Epidermal melanocyte (primary cell): ENCODE results near the gene LRRC59.
A peak's percentile ranks its signal among the peaks of the same experiment; 100 is the strongest.
"Not testable (repeated sequence)": the region's sequence is repeated elsewhere in the genome, so short reads cannot be mapped to it uniquely, and the experiment has no call there.

Source experiments
- DNase-seq: peaks from one replicate; pipeline ENCODE4 v3.0.0; 2011; ENCODE audit warnings: low spot score; ENCODE audit not compliant: insufficient read length

LRRC59 gene

DNA sequence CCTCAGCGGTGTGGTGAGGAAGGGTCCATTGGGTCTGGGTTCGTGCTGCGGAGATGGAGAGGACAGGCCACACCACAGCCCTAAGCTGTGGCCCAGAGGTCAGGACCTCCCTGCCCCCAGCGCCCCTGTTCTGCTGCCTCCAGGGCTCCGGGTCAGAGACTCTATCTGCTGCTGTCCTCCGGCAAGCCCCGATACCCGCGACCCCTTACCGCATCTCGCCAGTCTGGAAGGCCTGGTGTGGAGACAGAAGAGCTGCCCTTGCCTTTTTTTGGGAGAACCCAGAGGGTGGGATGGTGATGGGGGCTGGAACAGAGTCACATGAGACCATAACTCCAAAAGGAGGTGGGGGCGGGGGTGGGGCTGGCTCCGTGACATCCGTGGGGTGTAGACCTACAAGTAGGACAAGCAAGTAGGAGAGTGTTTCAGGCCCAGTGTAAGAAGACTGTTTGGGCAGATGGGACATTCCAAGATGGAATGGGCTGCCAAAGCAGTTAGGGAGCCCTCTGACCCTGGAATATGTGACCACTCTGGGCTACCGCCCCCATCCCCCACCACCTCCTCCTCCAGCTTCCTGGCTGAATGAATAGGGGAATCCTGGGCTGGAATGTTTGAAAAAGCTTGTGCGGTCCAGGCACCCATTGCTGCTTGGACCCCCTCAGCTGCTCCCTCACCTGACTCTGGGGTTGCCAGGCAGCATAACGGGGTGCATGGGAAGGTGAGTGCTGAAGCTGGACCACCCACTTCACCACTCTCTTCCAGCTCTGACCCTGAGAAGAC is 50.0 kb downstream of the LRRC59 start:
- no peak for DNase-seq

DNA sequence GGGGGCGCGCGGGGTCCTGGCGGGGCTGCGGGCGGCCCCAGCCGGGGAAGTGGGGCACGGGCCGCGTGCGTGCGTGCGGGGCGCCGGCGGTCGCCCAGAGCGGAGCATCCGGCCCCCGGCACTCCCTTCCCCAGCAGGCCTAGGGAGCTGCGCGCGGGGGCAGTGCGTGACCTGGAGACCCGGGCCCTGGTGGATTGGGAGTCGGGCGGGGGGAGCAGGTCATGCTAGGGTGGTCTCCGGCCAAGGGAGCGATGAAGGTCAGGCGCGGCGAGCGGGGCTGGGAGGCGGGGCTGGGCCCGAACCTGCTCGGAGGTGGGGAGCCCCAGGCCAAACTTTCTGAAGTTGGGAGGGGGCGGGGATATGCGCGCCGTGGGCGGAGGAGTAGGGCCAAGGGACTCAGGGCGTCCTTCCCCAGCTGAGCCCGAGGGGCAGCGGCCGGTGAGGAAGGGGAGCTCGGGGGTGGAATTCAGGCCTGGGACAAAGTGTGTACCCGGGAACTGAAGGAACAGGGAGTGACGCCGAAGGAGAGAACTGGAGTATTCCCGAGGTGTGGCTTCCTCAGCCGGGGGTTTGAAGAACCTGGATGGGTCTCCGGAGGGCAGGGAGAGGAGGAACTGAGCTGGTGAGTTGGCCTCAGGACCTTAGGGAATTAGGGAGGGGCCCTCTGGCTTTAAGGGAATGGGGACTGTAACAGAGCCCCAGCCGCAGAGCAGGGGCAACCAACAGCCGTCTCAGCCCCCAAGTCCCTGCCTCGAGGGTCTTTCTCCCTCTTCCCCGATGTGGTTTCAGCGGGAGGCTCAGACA is 50.8 kb downstream of the LRRC59 start:
- no peak for DNase-seq

DNA sequence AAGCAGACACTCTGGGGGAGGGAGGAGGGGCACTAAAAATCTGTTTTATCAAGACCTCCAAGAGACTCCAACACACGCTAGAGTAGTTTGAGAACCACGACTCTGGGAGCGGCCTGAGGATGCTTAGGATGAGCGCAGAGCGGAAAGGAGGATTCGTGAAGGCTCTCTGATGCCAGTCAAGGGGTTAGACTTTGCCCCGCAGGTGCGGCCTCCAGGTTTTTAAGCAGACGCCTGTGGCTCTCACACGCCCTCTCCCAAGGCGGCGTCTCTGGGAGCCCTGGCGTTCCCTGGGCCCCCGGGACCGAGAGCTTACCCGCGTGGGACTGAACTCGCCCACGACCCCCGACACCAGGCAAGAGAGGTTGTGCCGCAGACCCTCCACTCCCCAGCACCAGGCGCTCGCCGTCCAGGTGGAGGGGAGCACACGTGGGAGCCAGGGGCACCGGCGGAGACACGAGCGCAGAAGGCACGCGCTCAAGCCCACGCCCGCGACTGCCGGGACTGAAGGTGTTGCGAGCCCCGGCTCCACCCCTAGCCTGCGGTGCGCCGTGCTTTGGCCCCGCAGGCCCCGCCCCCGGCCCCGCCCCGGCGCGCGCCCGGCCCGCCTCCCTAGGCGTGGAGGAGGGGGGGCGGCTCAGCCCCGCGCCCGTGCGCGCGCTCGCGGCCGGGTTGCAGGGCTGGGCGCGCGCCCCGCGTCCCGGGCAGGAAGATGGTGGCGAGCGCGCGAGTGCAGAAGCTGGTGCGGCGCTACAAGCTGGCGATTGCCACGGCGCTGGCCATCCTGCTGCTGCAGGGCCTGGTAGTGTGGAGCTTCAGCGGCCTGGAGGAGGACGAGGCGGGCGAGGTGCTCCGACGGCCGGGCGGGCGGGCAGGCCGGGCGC is 51.7 kb downstream of the LRRC59 start, which contains the start of gene XYLT2:
Gene XYLT2 (plus strand): TSS at position 695 of the 881 bp plus-strand sequence. CDS start 15 bp downstream, at position 710.
- peak; percentile 94 for DNase-seq

DNA sequence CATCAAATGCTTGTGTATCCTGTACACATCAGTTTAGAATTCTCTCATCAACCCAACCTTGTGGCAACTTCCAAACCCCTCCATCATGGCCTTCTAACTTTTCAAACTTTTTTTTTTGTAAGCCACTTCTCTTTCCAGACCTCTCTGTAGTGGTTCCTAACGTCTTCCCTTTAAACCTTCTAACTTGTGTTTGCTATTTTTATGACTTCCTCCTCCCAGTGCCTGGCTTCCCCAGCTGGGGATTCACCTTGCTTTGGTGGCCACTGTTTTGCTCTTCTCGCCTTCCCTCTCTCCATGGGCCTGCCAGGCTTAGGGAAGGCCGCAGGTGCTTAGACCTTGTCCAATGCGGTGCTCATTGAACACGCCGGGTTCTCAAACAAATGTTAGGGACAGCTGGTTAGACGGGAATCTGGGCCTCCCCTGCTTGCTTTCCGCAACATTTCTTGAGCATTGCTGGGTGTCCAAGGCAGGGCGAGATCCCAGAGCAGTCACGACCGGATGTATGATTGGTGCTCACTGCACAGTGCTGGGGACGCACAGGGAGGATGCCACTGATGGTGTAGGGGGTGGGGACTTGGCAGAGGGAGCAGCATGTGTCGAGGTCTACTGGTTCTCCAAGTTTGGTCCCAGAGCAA is 52.5 kb downstream of the LRRC59 start:
- no peak for DNase-seq

DNA sequence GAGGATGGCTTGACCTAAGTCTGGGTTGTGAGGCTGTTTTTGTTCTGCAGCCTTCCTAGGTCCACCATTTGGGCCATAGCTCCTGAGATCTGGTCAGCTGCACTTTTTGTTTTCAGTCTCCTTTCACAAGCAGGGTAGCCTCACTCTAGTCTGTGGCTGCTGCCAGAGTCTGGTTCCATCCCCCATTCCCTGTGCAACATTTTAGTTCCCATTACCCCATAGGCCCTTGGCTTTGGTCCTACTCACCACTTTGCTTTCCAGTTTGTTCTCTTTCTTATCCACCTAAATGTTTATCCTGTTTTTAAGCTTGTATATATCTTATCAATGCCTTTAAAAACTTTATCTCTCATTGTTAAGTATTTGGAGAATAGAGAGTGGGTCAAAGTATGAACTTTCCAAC is 57.9 kb downstream of the LRRC59 start:
- no peak for DNase-seq

DNA sequence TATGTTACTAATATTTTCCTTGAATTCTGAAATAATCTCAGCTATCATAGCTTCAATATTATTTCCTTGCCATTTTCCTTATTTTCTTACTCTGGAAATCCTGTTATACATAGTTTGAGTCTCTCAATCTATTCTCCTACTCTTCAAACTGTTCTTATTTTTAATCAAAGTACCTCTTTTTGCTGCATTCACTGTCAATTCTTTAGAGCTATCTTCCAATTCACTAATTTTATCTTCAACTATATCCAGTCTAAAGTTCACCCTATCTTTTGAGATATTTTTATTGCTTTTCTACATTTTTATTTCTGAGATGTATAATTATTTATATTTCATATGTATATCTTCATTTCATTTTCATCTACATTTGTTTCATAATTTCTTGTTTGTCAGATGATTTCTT is 58.7 kb downstream of the LRRC59 start:
- no peak for DNase-seq

DNA sequence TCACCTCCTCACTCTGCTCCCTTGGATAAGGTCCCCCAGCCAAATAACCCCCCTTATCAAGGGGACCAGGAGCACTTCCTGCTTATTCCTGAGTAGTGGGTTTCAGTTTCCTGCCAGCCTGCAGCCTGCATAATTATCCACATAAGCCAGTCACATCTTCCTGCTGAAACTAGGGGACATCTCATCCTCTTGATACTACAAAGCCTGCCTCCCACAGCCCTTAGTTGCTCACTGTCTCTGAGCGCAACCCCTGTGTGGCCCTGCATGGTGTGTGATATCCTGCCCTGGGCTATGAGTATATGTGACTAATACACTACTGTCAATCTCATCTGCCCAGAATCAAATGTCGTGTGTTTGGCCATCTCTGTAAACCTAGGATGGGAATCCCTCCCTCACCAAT is 59.4 kb downstream of the LRRC59 start:
- DNase-seq, result no peak

DNA sequence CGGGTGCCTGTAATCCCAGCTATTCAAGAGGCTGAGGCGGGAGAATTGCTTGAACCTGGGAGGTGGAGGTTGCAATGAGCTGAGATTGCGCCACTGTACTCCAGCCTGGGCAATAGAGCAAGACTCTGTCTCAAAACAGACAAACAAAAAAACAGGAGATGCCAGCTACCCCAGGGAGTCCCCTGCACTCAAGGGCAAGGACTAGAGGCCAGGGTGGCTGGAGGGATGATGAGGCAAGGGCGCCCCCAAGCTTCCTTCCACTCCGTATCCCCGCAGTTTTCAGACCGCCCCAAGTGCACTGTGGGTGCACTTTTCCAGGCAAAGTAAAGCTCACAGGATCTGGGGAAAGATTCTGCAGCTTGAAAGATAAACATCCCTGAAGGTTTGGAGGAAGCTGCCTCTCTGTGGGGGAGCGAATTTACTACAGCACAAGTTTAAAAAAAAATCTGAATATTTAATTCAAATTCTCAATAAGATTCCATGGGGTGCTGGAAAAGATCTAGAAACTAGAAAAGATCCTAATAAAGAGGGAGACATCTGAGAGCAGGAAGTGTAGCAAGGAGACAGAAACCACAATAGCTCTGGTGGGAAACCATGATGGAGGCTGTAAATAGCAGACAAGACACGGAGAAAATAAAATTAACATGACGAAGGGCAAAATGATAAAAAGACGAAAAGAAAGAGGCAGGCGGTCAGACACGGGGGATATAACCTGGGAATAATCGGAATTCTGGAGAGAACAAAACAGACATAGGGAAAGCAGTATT is 63.8 kb downstream of the LRRC59 start:
- not testable (repeated sequence) for DNase-seq

DNA sequence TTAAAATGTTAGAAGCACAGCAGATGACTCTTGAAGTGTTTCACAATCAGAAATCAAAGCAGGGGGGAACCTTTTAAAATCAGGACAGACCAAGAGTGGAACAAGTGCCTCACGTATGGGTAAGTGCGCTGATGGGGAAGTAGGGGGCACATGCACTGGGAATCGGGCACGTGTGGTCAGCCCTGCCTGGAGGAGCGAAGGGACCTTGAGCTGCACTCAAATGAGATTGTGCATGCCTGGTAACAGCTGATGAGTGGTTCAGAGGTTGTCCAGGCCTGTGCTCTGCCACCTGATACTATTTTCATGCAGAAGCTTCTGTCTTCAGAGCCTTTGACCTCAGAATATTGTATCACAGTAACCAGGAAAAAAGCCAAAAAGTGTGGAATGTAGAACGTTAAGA is 65.1 kb downstream of the LRRC59 start:
- DNase-seq, result no peak
